H9 (cell line): Measurements from ENCODE around the gene DENND1C. TPM values are rescaled to one million over a fixed set of nuclear protein-coding genes. Genes with fewer than 3 reads are reported as not detected.

Source experiments
- DNase-seq: peaks from one replicate; pipeline ENCODE4 v3.0.0-alpha.2; 2017
- H2AFZ ChIP-seq: one replicate; pipeline ENCODE4 v1.6.1; 2013; ENCODE audit warnings: mild to moderate bottlenecking, low read length, control low read depth, moderate library complexity
- H2AK5ac ChIP-seq: 2 replicates; pipeline ENCODE4 v1.6.1; 2013; ENCODE audit warnings: low read length, control low read depth, mixed read lengths; ENCODE audit not compliant: insufficient read length
- H2BK120ac ChIP-seq: one replicate; pipeline ENCODE4 v1.6.1; 2013; ENCODE audit warnings: low read depth, mild to moderate bottlenecking, low read length, control low read depth, inconsistent platforms; ENCODE audit not compliant: poor library complexity, severe bottlenecking
- H2BK12ac ChIP-seq: 2 replicates; pipeline ENCODE4 v1.6.1; 2013; ENCODE audit warnings: low read length, control low read depth, mixed read lengths, low read depth; ENCODE audit not compliant: insufficient read length
- H2BK15ac ChIP-seq: 2 replicates; pipeline ENCODE4 v1.6.1; 2013; ENCODE audit warnings: low read depth, low read length, control low read depth
- H2BK20ac ChIP-seq: one replicate; pipeline ENCODE4 v1.6.1; 2013; ENCODE audit warnings: low read depth, mild to moderate bottlenecking, low read length, control low read depth, inconsistent platforms; ENCODE audit not compliant: poor library complexity, severe bottlenecking
- H2BK5ac ChIP-seq: 2 replicates; pipeline ENCODE4 v1.6.1; 2013; ENCODE audit warnings: low read length, control low read depth, mixed read lengths; ENCODE audit not compliant: insufficient read length
- H3K14ac ChIP-seq: 2 replicates; pipeline ENCODE4 v1.6.1; 2013; ENCODE audit warnings: low read length, control low read depth; ENCODE audit not compliant: insufficient read depth
- H3K18ac ChIP-seq: 2 replicates; pipeline ENCODE4 v1.6.1; 2013; ENCODE audit warnings: low read depth, mild to moderate bottlenecking, mixed read lengths, low read length, control low read depth; ENCODE audit not compliant: insufficient read length
- H3K23ac ChIP-seq: 2 replicates; pipeline ENCODE4 v1.6.1; 2013; ENCODE audit warnings: low read length, control low read depth, mixed read lengths, low read depth; ENCODE audit not compliant: insufficient read length
- H3K23me2 ChIP-seq: 2 replicates; pipeline ENCODE4 v1.6.1; 2013; ENCODE audit warnings: low read depth, mild to moderate bottlenecking, mixed read lengths, low read length, control low read depth; ENCODE audit not compliant: insufficient read length, poor library complexity, severe bottlenecking
- H3K27ac ChIP-seq: 2 replicates; pipeline ENCODE4 v1.5.1; 2013; ENCODE audit warnings: low read length, control low read depth, mixed read lengths, low read depth; ENCODE audit not compliant: insufficient read length
- H3K27me3 ChIP-seq: 2 replicates; pipeline ENCODE4 v1.6.1; 2013; ENCODE audit warnings: low read length, control low read depth, inconsistent platforms; ENCODE audit not compliant: insufficient read depth
- H3K4ac ChIP-seq: 2 replicates; pipeline ENCODE4 v1.6.1; 2013; ENCODE audit warnings: low read depth, mild to moderate bottlenecking, control low read depth, inconsistent platforms, low read length, moderate library complexity
- H3K4me1 ChIP-seq: 2 replicates; pipeline ENCODE4 v1.6.1; 2013; ENCODE audit warnings: low read length, control low read depth, inconsistent platforms; ENCODE audit not compliant: insufficient read depth
- H3K4me2 ChIP-seq: 2 replicates; pipeline ENCODE4 v1.6.1; 2013; ENCODE audit warnings: low read length, control low read depth, mixed read lengths; ENCODE audit not compliant: insufficient read length, insufficient read depth
- H3K56ac ChIP-seq: 2 replicates; pipeline ENCODE4 v1.6.1; 2013; ENCODE audit warnings: low read depth, mild to moderate bottlenecking, mixed read lengths, low read length, control low read depth; ENCODE audit not compliant: insufficient read length
- H3K79me1 ChIP-seq: 2 replicates; pipeline ENCODE4 v1.6.1; 2013; ENCODE audit warnings: low read depth, mild to moderate bottlenecking, moderate library complexity, low read length, control low read depth, inconsistent platforms; ENCODE audit not compliant: insufficient read depth, poor library complexity, severe bottlenecking
- H3K79me2 ChIP-seq: 2 replicates; pipeline ENCODE4 v1.6.1; 2013; ENCODE audit warnings: low read length, control low read depth, inconsistent platforms; ENCODE audit not compliant: insufficient read depth
- H3K9ac ChIP-seq: 2 replicates; pipeline ENCODE4 v1.6.1; 2013; ENCODE audit warnings: low read length, control low read depth, mixed read lengths; ENCODE audit not compliant: insufficient read length; ENCODE audit errors: extremely low read depth
- H3K9me3 ChIP-seq: one replicate; pipeline ENCODE4 v1.6.1; 2013; ENCODE audit warnings: low read depth, low read length, inconsistent platforms; ENCODE audit not compliant: control insufficient read depth
- H3T11ph ChIP-seq: one replicate; pipeline ENCODE4 v1.6.1; 2013; ENCODE audit warnings: mild to moderate bottlenecking, low read length, control low read depth, inconsistent platforms
- H4K20me1 ChIP-seq: one replicate; pipeline ENCODE4 v1.6.1; 2013; ENCODE audit not compliant: control insufficient read depth, insufficient read length, insufficient read depth
- H4K5ac ChIP-seq: 2 replicates; pipeline ENCODE4 v1.6.1; 2013; ENCODE audit warnings: low read depth, mild to moderate bottlenecking, mixed read lengths, low read length, control low read depth; ENCODE audit not compliant: insufficient read length
- H4K8ac ChIP-seq: replicated peaks from 2 replicates; pipeline ENCODE4 v1.6.1; 2013; ENCODE audit warnings: low read length, control low read depth, mixed read lengths, low read depth; ENCODE audit not compliant: insufficient read length
- H4K91ac ChIP-seq: 2 replicates; pipeline ENCODE4 v1.6.1; 2013; ENCODE audit warnings: low read depth, mild to moderate bottlenecking, moderate library complexity, mixed read lengths, low read length, control low read depth; ENCODE audit not compliant: insufficient read length
- H3K27ac Mint-ChIP-seq, 3 experiments: 2 replicates in 2 of 3; 3 replicates in 1 of 3; pipeline ENCODE4 v1.8.0; 2020 to 2021; ENCODE audit warnings: mixed read lengths in 3 of 3, mild to moderate bottlenecking in 1 of 3, moderate library complexity in 1 of 3
- H3K27me3 Mint-ChIP-seq: 2 replicates; pipeline ENCODE4 v1.8.0; 2021; ENCODE audit warnings: low read depth, mild to moderate bottlenecking, moderate library complexity, mixed read lengths
- H3K36me3 Mint-ChIP-seq, 3 experiments: 2 replicates in 2 of 3; 3 replicates in 1 of 3; pipeline ENCODE4 v1.8.0; 2020 to 2021; ENCODE audit warnings: low read depth in 3 of 3, mixed read lengths in 3 of 3; ENCODE audit not compliant: insufficient read depth in 1 of 3
- H3K4me1 Mint-ChIP-seq, 2 experiments: 2 replicates each; pipeline ENCODE4 v1.8.0; 2020; ENCODE audit warnings: mixed read lengths in 2 of 2
- H3K4me3 Mint-ChIP-seq, 2 experiments: 2 replicates in 1 of 2; 3 replicates in 1 of 2; pipeline ENCODE4 v1.8.0; 2020 to 2021; ENCODE audit warnings: mild to moderate bottlenecking in 2 of 2, mixed read lengths in 2 of 2, moderate library complexity in 1 of 2
- H3K9me3 Mint-ChIP-seq, 2 experiments: 2 replicates in 1 of 2; 3 replicates in 1 of 2; pipeline ENCODE4 v1.8.0; 2020; ENCODE audit warnings: mild to moderate bottlenecking in 2 of 2, mixed read lengths in 2 of 2, moderate library complexity in 1 of 2
- WGBS: extraction: QIAGEN DNeasy Blood & Tissue Kit; methylation state at CpG from one replicate; pipeline ENCODE4 v1.1.7; 2013; ENCODE audit warnings: missing lambda C conversion rate, low lambda C conversion rate, mixed read lengths; ENCODE audit not compliant: insufficient read length; ENCODE audit errors: extremely low coverage; 5-methylcytosine and 5-hydroxymethylcytosine counted together
- total RNA-seq: library from RNA; stranded (reverse); gene quantifications from 2 replicates; pipeline ENCODE4 v1.2.1, GENCODE V29; 2021
- TF ChIP-seq, protein P1 (sequence below): fragments of 200-600 bp; sonication (generic); conservative IDR thresholded peaks from 3 replicates; pipeline ENCODE4 v1.8.0; 2021; ENCODE audit warnings: antibody characterized with exemption, mild to moderate bottlenecking

DENND1C gene
- total RNA-seq, 1 experiment from 2014 or later = 2.4 TPM

DNA sequence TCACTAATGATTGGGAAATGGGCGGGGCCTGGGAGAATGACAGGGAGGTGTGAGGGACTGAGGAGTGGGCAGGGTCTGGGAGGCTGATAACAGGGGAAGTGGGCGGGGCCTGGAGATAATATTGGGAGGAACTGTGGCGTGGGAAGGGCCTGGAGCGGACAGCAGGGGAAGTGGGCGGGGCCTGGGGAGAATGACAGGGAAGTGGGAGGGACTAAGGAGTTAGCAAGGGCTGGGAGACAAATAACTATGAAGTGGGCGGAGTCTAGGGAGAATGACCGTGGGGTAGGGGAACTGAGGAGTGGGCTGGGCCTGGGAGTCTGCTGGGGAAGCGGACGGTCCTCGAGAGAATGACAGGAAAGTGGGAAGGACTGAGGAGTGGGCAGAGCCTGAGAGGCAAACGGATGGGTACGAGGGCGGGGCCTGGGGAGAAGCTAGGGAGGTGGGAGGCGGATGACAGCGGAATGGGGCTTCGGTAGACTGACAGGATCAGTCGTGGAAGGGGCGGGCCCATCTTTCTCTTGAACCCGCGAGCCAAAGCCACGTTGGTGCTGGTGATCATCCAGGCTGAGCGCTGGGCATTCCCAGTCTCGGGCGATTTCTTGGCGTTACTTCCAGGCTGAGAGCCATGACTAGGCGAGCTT, 34.6 kb upstream of the DENND1C start:
- H3K9me3 Mint-ChIP-seq = no peaks in the 10 kb centered on the region; a peak in 2 of 5 replicates
- no CpG with 5 or more reads among the region's 26 CpGs for WGBS
- no peak overlapping the region for H2AK5ac ChIP-seq

More for the DNA sequence above, 34.6 kb upstream of the DENND1C start:
- no peak overlapping the region for H3K23ac ChIP-seq
- TF ChIP-seq, protein P1, sequence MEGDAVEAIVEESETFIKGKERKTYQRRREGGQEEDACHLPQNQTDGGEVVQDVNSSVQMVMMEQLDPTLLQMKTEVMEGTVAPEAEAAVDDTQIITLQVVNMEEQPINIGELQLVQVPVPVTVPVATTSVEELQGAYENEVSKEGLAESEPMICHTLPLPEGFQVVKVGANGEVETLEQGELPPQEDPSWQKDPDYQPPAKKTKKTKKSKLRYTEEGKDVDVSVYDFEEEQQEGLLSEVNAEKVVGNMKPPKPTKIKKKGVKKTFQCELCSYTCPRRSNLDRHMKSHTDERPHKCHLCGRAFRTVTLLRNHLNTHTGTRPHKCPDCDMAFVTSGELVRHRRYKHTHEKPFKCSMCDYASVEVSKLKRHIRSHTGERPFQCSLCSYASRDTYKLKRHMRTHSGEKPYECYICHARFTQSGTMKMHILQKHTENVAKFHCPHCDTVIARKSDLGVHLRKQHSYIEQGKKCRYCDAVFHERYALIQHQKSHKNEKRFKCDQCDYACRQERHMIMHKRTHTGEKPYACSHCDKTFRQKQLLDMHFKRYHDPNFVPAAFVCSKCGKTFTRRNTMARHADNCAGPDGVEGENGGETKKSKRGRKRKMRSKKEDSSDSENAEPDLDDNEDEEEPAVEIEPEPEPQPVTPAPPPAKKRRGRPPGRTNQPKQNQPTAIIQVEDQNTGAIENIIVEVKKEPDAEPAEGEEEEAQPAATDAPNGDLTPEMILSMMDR = no peak
- Mint-ChIP-seq H3K4me3 (peak overlapping the region; percentile 82 to 98), H3K36me3 (no peaks in the 10 kb centered on the region; a peak in 1 of 7 replicates), H3K4me1 (peaks cover 8 to 23% of the 10 kb centered on the region in 2 experiments), H3K27ac (no peak overlapping the region; a peak in 3 of 7 replicates), H3K27me3 (peaks cover 5% of the 10 kb centered on the region; the same call in 1 of the 2 replicates)
- no peaks in the 10 kb centered on the region for H3K79me1 ChIP-seq
- H2BK15ac ChIP-seq = no peak overlapping the region
- no peak overlapping the region for H3K27ac ChIP-seq
- no peak overlapping the region for H4K5ac ChIP-seq
- no peak overlapping the region for H2BK20ac ChIP-seq
- peaks cover 4% of the 10 kb centered on the region; the same call in 1 of the 2 replicates for H3K4me1 ChIP-seq
- DNase-seq = peak; percentile 99
- no peak overlapping the region for H3K14ac ChIP-seq
- H3T11ph ChIP-seq = no peak overlapping the region
- H4K20me1 ChIP-seq = no peaks in the 10 kb centered on the region
- no peaks in the 10 kb centered on the region for H3K79me2 ChIP-seq
- H2BK12ac ChIP-seq = no peak overlapping the region
- no peak overlapping the region for H2BK120ac ChIP-seq
- H3K18ac ChIP-seq = no peak overlapping the region
- H3K23me2 ChIP-seq = peaks cover 8% of the 10 kb centered on the region
- peak overlapping the region; percentile 84 for H3K4me2 ChIP-seq
- H4K91ac ChIP-seq = no peak overlapping the region
- H2BK5ac ChIP-seq = no peak overlapping the region
- peak overlapping the region; percentile 96 for H2AFZ ChIP-seq
- H3K56ac ChIP-seq = no peak overlapping the region
- no peak overlapping the region for H3K4ac ChIP-seq
- no peaks in the 10 kb centered on the region for H3K9me3 ChIP-seq
- H3K9ac ChIP-seq = no peak overlapping the region
- no peak overlapping the region for H4K8ac ChIP-seq
- H3K27me3 ChIP-seq = no peaks in the 10 kb centered on the region
